SKM-1 (cell line): ENCODE data around the gene RAPGEF1.

ENCODE experiments used
- DNase-seq: peaks from one replicate; lab custom pipeline; 2025; ENCODE audit not compliant: unreplicated experiment; lab: John Stamatoyannopoulos, UW

Gene RAPGEF1

GRCh38 chr9:131591845-131592208 is 148.0 kb downstream of the RAPGEF1 start:
- no peak for DNase-seq

- DNase-seq = peak; percentile 45
Observed at GRCh38 chr9:131590907-131591844, 148.7 kb downstream of the RAPGEF1 start.

DNA sequence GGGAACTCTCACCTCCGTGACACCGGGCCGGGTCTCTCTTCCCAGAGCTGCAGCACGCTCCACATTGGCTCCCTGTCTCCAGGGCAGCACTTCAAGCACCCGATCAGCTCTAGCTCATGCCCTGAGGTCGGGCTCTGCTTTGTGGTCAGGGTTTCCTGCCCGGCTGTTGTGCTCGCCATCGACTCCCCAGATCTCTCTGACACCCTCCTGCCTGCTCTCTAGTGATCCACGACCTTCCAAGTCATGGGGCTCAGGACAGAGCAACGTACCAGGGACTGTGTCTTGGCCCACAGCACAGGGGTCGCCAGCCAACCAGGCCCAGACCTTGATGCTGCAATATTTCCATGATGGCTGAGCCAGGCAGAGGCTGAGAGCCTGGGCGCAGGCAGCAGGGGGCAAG is 149.4 kb downstream of the RAPGEF1 start:
- DNase-seq = no peak

GRCh38 chr9:131589993-131590392 is 149.9 kb downstream of the RAPGEF1 start:
- DNase-seq = no peak

DNA sequence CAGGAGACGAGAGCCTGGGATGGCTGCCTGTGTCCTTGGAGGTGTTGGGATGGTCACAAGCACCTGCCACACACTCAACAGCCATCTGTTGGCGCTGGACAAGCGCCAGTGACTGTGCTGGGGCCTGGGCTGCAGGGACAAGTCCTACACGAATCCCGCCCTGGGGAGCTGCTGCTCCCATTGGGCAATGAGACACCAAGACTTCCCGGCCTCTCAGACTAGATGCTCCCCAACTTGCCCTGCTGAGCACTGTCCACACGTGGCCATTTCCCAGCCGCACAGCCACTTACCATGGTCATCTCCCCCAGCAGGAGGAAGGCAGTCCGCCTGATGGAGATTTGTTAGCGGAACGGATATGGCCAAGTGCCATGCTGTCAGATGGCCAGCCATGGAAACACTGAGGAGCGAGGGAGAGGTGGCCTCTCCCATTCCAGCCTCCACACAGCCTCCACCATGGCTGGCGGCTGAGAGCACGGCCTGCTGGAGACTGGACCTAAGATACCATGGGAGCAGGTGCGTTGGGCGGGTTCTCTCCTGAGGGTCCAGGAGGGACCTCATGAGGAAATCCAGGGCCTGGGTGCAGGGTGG is 150.7 kb downstream of the RAPGEF1 start:
- DNase-seq = no peak

GRCh38 chr9:131588396-131588795 is 151.5 kb downstream of the RAPGEF1 start:
- DNase-seq = no peak

GRCh38 chr9:131587906-131588305 is 152.0 kb downstream of the RAPGEF1 start:
- no peak for DNase-seq

- no peak for DNase-seq
Observed at GRCh38 chr9:131587331-131587730, 152.5 kb downstream of the RAPGEF1 start.

DNA sequence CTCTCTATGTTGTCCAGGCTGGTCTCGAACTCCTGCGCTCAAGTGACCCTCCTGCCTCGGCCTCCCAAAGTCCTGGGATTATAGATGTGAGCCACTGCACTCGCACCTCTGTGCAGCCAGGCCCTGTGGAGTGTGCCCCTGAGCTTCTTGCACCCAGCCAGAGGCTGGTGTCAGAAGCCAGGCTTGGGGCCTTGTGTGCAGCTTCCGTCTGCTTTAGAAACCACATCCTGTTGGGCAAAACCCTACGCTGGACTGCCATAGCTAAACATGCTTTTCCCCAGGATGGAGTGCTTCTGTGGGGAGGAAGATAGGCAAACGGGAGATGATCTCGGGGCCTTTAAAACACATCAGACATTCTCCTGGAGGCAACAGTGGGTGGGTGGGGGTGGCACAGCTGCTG is 154.5 kb downstream of the RAPGEF1 start:
- DNase-seq = peak; percentile 60

DNA sequence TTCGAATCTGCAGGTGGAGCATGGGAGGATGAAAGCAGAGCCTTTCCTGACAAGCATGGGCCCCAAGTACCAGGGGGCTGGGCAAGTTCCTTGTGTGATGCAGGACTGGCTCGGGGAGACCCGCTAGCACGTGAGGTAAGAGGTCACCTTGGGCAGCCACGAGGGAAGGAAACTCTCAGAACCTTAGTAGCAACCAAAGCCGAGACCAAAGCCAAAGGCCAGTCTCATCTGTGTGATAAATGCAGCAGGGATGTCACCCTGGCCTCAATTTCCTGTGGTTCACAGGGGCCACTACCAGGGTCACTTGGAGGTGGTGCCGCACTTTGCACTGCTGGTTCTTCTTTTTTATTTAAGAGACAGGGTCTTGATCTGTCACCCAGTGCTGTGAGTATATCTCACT is 155.0 kb downstream of the RAPGEF1 start:
- peak; percentile 79 for DNase-seq

DNA sequence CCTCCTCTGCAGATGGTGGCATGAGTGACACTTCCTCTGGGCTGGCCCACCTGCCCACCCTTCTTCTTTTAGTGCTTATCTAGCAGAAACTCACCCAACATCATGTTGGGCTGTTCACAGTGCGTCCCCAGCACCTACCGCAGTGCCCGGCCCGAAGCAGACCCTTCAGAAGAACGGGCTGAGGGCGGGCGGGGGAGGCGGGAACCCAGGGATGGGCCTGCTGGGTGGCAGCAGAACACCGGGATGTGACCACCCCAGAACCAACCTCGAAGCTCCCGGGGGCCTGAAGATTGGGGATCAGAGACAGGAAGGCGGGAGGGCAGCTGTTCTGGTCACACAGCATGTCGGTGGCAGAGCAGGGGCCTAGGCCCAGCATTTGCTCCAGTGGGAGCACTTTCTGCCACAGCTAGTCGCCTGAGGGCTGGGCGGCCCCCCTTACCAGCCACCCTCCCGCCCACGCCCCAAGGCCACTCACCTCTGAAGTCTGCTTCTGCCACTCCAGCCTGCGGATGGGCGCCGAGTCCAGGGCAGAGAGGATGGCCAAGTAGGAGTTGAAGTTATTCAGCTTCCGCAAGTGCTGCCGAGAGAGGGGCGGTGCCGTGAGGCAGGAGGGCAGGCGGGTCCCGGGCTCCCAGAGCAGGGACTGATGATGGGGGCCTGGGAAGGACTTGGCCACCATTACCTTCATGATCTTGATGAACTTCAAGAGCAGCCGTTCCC is 155.9 kb downstream of the RAPGEF1 start:
- DNase-seq = no peak

DNA sequence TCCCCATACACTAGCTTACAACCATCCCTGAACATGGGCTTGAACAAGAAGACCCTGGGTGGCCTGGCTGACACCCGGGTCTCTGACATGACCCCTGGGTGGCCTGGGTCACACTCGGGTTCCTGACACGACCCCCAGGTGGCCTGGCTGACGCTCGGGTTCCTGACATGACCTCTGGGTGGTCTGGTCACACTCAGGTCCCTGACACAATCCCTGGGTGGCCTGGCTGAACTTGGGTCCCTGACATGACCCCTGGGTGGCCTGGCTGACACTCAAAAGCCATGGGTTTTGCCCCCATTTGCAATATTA is 156.6 kb downstream of the RAPGEF1 start:
- no peak for DNase-seq

- no peak for DNase-seq
Observed at GRCh38 chr9:131582466-131583336, 157.2 kb downstream of the RAPGEF1 start.

DNA sequence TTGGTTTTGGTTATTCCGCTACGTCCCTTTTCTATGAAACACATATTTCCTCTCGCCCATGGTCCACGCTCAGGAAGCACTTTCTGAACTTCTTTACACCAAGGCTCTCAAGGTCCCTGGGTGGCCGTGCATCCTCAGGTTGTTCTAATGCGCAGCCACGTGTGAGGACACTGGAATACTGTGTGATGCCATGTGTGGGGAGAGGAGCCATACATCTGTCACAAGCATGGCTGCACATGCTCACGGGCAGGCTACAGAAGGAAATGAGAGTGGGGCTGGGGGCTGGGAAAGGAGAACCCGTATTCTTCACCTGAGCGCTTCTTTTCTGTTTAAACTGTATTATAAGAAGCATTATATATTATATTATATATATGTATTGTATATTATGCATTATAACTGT is 157.8 kb downstream of the RAPGEF1 start:
- DNase-seq = no peak

GRCh38 chr9:131580358-131580757 is 159.5 kb downstream of the RAPGEF1 start:
- no peak for DNase-seq

GRCh38 chr9:131579789-131580211 is 160.1 kb downstream of the RAPGEF1 start:
- DNase-seq = no peak

DNA sequence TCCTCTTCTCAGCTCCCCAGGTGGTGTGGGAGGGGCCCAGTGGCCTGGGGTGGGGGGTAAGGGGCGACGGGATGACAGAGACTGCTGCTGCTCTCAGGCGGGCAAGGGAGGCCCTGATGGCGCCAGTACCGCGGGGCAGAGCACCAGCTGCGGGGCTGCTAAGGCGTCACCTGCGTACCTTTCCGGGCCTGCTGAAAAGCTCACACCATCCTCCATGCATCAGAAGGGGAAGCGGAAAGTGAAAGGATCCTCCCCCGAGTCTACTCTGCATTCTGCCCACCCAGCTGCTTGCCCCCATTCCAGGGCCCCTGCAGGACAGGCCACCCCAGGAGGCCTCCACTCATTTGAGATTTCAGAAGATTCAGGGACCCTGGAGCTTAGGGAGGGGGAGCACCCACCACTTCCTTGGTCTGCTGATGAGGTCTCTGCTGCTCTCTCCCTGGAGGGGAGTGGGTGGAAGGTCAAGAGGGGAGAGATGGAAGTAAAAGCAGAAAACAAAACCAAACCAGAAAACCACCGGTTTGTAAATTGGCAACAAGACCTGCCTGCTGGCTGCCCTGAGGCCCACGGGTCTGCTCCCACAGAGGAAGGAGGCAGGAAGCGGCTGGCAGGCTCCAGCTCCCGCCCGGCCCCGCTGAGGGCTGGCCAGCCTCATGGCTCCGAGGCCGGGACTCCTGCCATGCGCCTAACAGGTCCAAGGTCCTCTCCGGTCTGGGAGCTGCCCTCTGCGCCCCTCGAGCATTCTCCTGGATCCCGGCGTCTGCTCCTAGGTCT is 161.0 kb downstream of the RAPGEF1 start:
- DNase-seq = no peak

GRCh38 chr9:131578021-131578420 is 161.9 kb downstream of the RAPGEF1 start:
- no peak for DNase-seq

DNA sequence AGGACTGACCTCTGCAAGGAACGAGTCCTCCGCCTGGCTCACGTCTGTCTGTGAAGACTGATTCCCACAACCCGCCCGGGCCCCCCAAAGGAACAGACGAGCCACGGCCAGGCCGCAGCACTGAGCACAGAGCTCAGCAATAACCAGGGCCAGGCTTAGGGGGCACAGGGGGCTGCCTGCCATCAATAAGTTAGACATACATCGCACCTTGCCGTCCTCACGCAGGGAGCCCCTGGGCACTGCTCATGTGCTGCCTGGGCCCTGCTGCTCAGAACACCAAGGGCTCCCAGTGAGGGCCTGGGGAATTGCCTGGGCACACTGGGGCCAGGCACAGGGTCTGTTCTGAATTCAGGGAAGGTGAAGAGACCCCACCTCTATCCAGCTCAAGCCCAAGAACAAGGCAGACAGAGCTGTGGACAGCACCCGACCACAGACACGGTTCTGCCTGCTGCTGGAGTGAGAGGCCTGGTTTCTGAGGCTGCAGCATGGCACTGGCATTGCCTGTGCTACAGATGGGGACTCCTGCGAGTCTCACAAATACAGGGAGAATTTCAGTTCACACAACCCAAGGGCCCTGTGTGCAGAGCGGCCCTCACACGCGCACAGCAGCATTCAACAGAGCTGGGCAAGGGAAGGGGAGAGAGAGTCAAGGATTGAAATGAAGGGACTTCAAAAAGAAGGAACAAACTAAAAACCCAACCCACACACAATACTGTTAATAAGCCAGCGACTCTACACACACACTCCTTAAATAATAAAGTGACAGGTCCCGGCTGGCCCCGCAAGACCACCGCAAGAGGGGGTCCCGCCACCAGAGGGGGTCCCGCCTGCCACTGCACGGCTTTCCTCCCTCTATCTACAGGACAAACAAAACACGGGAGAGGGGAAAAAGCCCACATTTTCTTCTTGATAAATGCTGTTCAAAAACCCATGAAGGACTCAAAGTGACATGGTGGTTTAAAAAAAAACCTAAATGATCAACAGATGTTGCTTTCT is 162.6 kb downstream of the RAPGEF1 start:
- DNase-seq = no peak
